GM19324 (cell line): ENCODE data around the gene GPATCH8.
"Not testable (repeated sequence)": the region's sequence is repeated elsewhere in the genome, so short reads cannot be mapped to it uniquely, and the experiment has no call there.

ENCODE experiments used
- ATAC-seq: cut with Tn5 transposase; IDR thresholded peaks from one replicate; pipeline ENCODE4 v1.9.1; 2021; ENCODE audit warnings: mild to moderate bottlenecking, moderate library complexity; ENCODE audit not compliant: unreplicated experiment, low FRiP score

The GPATCH8 gene

GRCh38 chr17:44378171-44378705 is 125.0 kb downstream of the GPATCH8 start:
- no peak for ATAC-seq

- no peak for ATAC-seq
These were observed 126.4 kb downstream of the GPATCH8 start for GRCh38 chr17:44376779-44377178.

- no peak for ATAC-seq
These were observed 127.1 kb downstream of the GPATCH8 start for GRCh38 chr17:44376124-44376523.

- no peak for ATAC-seq
These were observed 127.8 kb downstream of the GPATCH8 start for GRCh38 chr17:44375196-44376017.

DNA sequence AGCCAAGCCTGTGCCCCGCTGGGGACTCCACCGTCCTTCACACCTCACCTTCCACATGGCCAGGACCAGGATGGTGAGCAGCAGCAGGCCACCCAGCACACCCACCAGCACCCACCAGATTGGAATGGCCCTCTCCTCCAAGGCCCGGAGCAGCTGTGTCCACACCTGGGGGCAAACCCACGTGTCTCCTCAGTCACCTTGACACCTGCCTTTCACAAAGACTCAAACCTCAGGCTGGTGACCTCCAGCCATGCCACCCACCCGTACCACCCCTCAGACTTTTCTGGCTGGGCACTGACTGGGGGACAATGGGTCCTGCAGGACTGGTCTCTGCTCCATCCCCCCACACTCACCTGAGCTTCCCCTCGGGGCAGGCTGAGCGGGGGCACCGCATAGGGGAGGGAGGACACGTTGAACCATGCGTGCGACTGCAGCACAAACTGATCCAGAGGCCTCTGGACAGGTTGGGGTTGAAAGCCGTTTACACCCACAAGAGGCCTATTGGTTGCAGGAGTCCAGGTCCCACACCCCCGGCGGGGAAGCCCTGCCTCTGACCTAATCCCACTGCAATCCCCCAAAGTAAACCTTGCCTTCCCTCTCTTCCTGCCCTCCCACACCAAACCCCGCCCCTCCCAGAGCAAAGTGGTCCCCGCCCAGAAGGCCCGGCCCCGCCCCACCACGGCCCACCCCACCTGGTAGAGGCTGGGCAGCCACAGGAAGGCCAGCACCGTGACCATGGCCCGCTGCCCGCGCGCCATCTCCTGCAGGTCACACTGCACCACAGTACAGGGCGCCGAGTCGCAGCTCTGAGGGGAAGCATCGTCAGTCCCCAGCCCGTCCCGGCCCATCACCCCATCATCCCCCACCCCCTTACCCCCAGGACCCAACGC is 128.7 kb downstream of the GPATCH8 start:
- ATAC-seq: no peak

DNA sequence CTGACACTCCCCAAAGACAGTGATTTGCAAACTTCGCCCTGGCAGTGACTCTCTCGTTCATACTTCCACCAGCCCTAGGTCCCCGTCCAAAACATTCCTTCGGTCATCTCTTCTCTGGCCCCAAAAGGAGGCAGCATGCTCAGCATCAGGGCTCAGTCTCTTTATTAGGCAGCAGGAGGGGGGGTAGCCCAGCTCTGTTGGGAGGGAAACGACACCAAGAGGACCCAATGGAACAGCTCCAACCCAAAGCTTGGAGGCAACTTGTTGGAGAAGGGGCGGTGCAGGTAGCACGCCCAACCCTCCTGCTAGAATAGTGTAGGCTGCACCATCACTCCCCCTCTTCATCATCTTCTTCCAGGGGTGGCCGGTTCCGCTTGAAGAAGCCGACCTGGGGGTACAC is 131.2 kb downstream of the GPATCH8 start:
- no peak for ATAC-seq

DNA sequence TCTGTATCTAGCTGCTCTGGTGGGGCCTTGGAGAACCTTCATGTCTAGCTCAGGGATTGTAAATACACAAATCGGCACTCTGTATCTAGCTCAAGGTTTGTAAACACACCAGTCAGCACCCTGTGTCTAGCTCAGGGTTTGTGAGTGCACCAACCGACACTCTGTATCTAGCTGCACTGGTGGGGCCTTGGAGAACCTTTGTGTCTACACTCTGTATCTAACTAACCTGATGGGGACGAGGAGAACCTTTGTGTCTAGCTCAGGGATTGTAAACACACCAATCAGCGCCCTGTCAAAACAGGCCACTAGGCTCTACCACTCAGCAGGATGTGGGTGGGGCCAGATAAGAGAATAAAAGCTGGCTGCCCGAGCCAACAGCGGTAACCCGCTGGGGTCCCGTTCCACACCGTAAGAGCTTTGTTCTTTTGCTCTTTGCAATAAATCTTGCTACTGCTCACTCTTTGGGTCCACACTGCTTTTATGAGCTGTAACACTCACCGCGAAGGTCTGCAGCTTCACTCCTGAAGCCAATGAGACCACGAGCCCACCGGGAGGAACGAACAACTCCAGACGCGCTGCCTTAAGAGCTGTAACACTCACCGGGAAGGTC is 133.7 kb downstream of the GPATCH8 start:
- not testable (repeated sequence) for ATAC-seq

DNA sequence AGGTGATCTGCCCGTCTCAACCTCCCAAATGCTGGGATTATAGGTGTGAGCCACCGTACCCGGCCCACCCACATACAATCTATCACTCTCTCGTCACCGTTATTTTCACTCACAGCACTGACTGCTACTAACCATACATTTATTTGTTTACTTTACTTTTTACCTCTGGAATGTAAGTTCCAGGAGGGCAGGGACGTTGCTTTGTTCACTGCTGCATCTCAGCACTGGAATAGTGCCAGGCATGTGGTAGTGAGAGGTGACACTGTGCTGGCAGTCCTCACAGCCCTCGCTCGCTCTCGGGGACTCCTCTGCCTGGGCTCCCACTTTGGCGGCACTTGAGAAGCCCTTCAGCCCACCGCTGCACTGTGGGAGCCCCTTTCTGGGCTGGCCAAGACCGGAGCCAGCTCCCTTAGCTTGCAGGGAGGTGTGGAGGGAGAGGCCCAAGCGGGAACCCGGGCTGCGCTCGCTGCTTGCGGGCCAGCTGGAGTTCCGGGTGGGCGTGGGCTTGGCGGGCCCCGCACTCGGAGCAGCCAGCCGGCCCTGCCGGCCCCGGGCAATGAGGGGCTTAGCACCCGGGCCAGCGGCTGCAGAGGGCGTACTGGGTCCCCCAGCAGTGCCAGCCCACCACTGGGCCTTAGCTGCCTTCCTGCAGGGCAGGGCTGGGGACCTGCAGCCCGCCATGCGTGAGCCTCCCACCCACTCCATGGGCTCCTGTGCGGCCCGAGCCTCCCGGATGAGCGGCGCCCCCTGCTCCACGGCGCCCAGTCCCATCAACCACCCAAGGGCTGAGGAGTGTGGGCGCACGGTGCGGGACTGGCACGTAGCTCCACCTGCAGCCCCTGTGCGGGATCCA is 134.6 kb downstream of the GPATCH8 start:
- ATAC-seq: not testable (repeated sequence)

- no peak for ATAC-seq
These were observed 135.8 kb downstream of the GPATCH8 start for GRCh38 chr17:44367231-44367979.

DNA sequence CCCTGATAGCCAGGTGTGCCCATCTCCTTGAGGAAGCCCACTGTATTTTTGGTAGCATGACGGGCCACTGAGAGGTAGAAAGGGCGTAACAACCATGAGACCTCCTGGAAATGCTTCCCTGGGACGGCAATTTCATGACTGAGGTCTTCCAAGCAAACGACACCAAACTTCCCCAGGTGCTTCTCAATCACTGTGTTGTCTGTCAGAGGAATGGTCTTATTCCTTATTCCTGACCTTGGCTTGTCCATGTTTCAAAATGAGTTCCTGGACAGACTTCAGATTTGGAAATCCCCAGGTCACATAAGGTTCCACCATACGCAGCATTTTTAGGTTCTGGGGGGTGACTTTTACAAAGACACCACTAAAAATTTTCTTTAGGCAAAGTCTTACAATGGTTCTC is 138.2 kb downstream of the GPATCH8 start:
- ATAC-seq: not testable (repeated sequence)

- peak; percentile 79 for ATAC-seq
These were observed 139.5 kb downstream of the GPATCH8 start, which contains the start of gene FAM171A2 for GRCh38 chr17:44363613-44364159. FAM171A2 (minus strand) TSS chr17:44363853; CDS start chr17:44363714, 139 bp downstream.

DNA sequence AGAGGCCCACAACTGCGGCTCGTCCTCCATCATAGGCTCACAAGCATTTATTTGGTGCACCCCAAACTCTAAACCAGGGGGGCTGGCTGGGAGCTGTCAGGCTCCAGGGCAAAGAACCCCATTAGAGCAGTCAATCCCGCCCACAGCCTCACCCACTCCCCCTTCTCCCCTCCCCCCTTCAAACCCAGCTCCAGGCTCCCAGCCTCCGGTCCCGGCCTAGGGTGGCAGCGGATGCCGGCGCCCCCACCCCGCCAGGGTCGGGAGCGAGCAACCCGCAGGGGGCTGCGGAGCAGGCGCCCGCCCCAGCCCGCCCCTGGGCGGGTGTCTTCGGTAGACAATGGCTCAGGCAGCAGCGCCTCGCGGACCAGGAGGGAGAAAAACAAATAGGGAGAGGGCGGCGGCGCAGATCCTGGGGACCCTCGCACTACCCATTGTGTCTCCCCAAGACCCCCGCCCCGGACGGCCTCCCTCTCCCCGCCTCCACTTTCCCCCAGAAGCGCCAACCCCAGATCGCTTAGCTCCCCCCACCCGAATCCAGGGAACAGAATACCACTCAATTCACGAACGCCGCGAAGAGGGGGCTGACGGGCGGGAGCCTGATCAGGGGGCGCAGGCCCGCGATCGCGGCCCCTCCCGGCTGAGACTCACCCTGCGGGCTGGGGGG is 140.1 kb downstream of the GPATCH8 start:
- peak; percentile 22 for ATAC-seq

GRCh38 chr17:44362459-44362948 is 140.7 kb downstream of the GPATCH8 start:
- no peak for ATAC-seq

DNA sequence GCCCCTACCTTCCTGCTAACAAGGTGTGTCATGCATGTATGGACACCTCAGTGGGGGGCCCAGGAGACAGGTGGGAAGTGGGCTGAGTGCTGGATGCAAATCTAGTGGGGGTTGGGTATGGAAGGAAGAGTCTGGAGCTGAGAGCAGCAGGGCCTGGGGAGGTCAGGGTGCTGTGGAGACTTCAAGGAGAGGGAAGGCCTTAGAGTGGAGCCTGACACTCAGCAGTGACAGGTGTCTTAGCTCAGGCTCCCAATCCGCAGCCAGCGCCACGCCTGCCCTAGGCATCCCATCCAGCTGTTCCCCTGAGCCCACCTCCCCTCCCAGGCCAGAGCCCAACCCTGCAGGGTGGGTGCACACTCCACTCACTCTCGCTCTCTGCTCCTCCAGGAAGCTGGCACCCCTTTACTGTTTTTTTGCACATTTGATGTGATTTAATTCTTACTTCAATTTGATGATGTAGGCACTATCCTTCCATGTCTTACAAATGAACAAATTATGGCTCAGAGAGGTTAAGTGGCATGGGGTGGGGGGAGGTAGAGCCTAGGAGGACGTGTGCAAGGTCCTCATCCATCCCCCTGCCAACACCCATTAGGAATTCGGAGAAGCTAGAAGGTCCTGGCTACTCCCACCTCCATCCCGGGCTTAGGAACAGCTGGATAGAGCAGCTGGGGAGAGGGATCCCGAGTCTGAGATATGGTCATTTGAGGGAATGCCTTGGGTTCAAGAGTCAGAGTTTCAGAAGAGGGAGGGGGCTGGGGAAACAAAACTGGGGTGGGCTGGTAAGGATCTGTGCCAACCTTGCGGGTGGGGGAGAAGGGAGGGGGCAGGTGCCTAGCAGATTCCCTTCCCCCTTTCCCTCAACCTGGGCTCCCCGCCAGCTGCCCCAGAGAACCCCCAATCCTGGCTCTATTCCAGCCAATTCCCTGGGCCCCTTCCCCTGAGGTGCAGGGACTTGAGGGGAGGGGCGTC is 141.6 kb downstream of the GPATCH8 start:
- ATAC-seq: no peak

DNA sequence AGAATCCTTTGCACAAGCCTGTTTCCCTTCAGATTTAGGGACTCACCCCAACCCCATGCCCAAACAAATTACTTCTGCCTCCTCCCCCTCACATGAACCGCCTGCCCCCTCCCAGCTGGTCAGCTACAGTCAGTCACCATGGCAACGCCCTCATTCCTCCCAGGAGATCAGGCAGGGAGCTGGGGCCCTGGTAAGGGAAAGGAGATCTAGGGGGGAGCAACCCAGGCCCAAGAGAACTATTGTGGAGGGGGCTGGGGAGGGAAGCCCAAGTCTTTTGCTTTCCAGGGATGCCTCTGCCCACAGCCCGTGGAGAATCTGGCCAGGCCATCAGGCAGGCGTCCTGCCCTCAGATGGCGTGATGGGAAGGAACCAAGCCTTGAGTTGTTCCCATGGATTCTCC is 142.4 kb downstream of the GPATCH8 start:
- ATAC-seq: no peak

DNA sequence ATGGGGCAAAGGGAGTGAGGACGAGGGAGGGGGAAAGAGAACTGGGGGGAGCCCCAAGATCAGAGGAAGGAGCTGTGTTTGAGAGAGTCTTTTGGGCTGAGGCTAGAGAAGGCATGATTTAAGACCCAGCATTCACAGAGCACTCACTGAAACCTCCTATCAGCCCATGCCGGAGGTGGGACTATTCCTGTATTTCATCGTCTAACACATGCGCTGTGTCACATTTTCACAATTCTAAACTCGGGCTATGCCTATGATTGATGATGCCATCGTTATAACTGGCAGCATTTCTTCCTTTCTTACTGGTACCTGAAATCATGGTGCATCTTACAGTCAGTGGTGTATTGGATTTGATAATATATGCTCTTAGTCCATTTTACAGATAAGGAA is 143.1 kb downstream of the GPATCH8 start:
- ATAC-seq: no peak
